CD4-positive, alpha-beta T cell (primary cell): ENCODE data around the gene TRPV6. TPM values are rescaled to one million over a fixed set of nuclear protein-coding genes. Genes with fewer than 3 reads are reported as not detected.

ENCODE experiments used
- ATAC-seq: fragments of 200-7000 bp; cut with Tn5 transposase; one replicate; pipeline ENCODE4 v1.10.0; 2022; ENCODE audit warnings: mild to moderate bottlenecking; ENCODE audit not compliant: poor library complexity
- CTCF ChIA-PET: fragments of 350-600 bp; sonication (Branson Sonifier 250); formaldehyde crosslinking; loops from one replicate; lab custom pipeline; 2021; ENCODE audit warnings: antibody characterized with exemption, inconsistent platforms; lab: Charles Lee
- POLR2A ChIA-PET: fragments of 350-600 bp; sonication (Branson Sonifier 250); formaldehyde crosslinking; loops from one replicate; lab custom pipeline; 2021; ENCODE audit warnings: antibody characterized with exemption, inconsistent platforms; lab: Charles Lee
- DNase-seq, 14 experiments: peaks; one replicate each; pipeline ENCODE4 v3.0.0-alpha.2; 2013 to 2020; ENCODE audit warnings: mixed read lengths in 2 of 14
- H3K27ac ChIP-seq, 2 donors: one replicate each; pipeline versions ENCODE4 v1.5.1 to v1.7.0; 2013; ENCODE audit warnings: low read length in 2 of 2, low read depth in 1 of 2, mild to moderate bottlenecking in 1 of 2
- H3K27me3 ChIP-seq, 2 experiments: 1 replicate in 1 of 2; 2 replicates in 1 of 2; pipeline versions ENCODE4 v1.6.1 to v1.7.0; 2013; ENCODE audit warnings: low read length in 2 of 2, control low read depth in 1 of 2, mild to moderate bottlenecking in 1 of 2, moderate library complexity in 1 of 2; ENCODE audit not compliant: insufficient read depth in 2 of 2, control insufficient read depth in 1 of 2
- H3K36me3 ChIP-seq: one replicate; pipeline ENCODE4 v1.6.1; 2013; ENCODE audit warnings: low read length, control low read depth; ENCODE audit not compliant: insufficient read depth
- H3K4me1 ChIP-seq: one replicate; pipeline ENCODE4 v1.6.1; 2013; ENCODE audit warnings: low read length, control low read depth; ENCODE audit not compliant: insufficient read depth
- H3K4me3 ChIP-seq: one replicate; pipeline ENCODE4 v1.5.1; 2013; ENCODE audit warnings: mild to moderate bottlenecking, low read length, moderate library complexity
- H3K9me3 ChIP-seq, 2 experiments: 1 replicate in 1 of 2; 2 replicates in 1 of 2; pipeline versions ENCODE4 v1.6.1 to v1.7.0; 2013; ENCODE audit warnings: low read length in 2 of 2, mild to moderate bottlenecking in 2 of 2, control low read depth in 1 of 2, moderate library complexity in 1 of 2; ENCODE audit not compliant: control insufficient read depth in 1 of 2, insufficient read depth in 1 of 2
- H3K27ac Mint-ChIP-seq: one replicate; pipeline ENCODE4 v1.8.0; 2020; ENCODE audit warnings: mixed read lengths
- H3K27me3 Mint-ChIP-seq: one replicate; pipeline ENCODE4 v1.8.0; 2021; ENCODE audit warnings: mixed read lengths
- H3K36me3 Mint-ChIP-seq: one replicate; pipeline ENCODE4 v1.8.0; 2021; ENCODE audit warnings: low read depth, mixed read lengths
- H3K4me1 Mint-ChIP-seq: one replicate; pipeline ENCODE4 v1.8.0; 2021; ENCODE audit warnings: low read depth, mixed read lengths
- H3K4me3 Mint-ChIP-seq: one replicate; pipeline ENCODE4 v1.8.0; 2020; ENCODE audit warnings: mild to moderate bottlenecking, mixed read lengths
- H3K9me3 Mint-ChIP-seq: one replicate; pipeline ENCODE4 v1.8.0; 2020; ENCODE audit warnings: mixed read lengths
- CTCF ChIP-seq: fragments of 200-600 bp; IDR thresholded peaks from one replicate; pipeline ENCODE4 v1.8.0; 2022; ENCODE audit warnings: antibody characterized with exemption, mild to moderate bottlenecking
- intact Hi-C, 2 experiments: fragments of 100-400 bp; cut with DNase I in 1 of 2; cut with micrococcal nuclease in 1 of 2; formaldehyde crosslinking; loops; one replicate each; pipeline versions ENCODE4 v1.15.1 to v1.9.0; 2023 to 2025; cut with DNase I, micrococcal nuclease
- total RNA-seq, 174 experiments: library from RNA in 2 of 174; stranded (reverse) in 2 of 174; gene quantifications; one replicate each; pipeline ENCODE4 v1.2.3 and lab custom pipeline; 2021 to 2026

Gene TRPV6
- total RNA-seq, 2 experiments from 2014 or later: not detected

- Histone ChIP-seq H3K4me1 (no peaks in the 10 kb centered on the region), H3K27me3 (no peaks in the 10 kb centered on the region), H3K27ac (no peak overlapping the region), H3K4me3 (no peak overlapping the region), H3K9me3 (no peaks in the 10 kb centered on the region), H3K36me3 (no peaks in the 10 kb centered on the region)
- intact Hi-C loops: no loop called here
- no peak overlapping the region for H3K4me3 Mint-ChIP-seq
- no peaks in the 10 kb centered on the region for H3K36me3 Mint-ChIP-seq
- H3K27ac Mint-ChIP-seq: no peak overlapping the region
- no peaks in the 10 kb centered on the region for H3K9me3 Mint-ChIP-seq
- ChIA-PET CTCF (no interaction called here), POLR2A (no interaction called here)
- no peaks in the 10 kb centered on the region for H3K27me3 Mint-ChIP-seq
- TF ChIP-seq CTCF: no peak
- DNase-seq (no peak), ATAC-seq (no peak)
- no peaks in the 10 kb centered on the region for H3K4me1 Mint-ChIP-seq
These were observed 47.5 kb upstream of the TRPV6 start for GRCh38 chr7:142933092-142933475.

GRCh38 chr7:142932386-142933091, 47.0 kb upstream of the TRPV6 start:
- Histone ChIP-seq H3K27ac (no peak overlapping the region), H3K4me1 (no peaks in the 10 kb centered on the region), H3K36me3 (no peaks in the 10 kb centered on the region), H3K9me3 (no peaks in the 10 kb centered on the region), H3K27me3 (no peaks in the 10 kb centered on the region), H3K4me3 (no peak overlapping the region)
- ATAC-seq (no peak), DNase-seq (no peak)
- Mint-ChIP-seq H3K36me3 (no peaks in the 10 kb centered on the region), H3K27me3 (no peaks in the 10 kb centered on the region), H3K27ac (no peak overlapping the region), H3K4me3 (no peak overlapping the region), H3K9me3 (no peaks in the 10 kb centered on the region), H3K4me1 (no peaks in the 10 kb centered on the region)
- ChIA-PET CTCF (no interaction called here), POLR2A (no interaction called here)
- TF ChIP-seq CTCF: no peak
- intact Hi-C loops: no loop called here

GRCh38 chr7:142930126-142930730, 44.7 kb upstream of the TRPV6 start:
- ATAC-seq: no peak
- H3K4me1 Mint-ChIP-seq: no peaks in the 10 kb centered on the region
- H3K27me3 Mint-ChIP-seq: no peaks in the 10 kb centered on the region
- DNase-seq: no peak
- Histone ChIP-seq H3K27ac (no peak overlapping the region), H3K27me3 (no peaks in the 10 kb centered on the region), H3K9me3 (no peaks in the 10 kb centered on the region), H3K4me3 (no peak overlapping the region), H3K36me3 (no peaks in the 10 kb centered on the region), H3K4me1 (no peaks in the 10 kb centered on the region)
- no peak overlapping the region for H3K27ac Mint-ChIP-seq
- CTCF ChIA-PET: no interaction called here
- intact Hi-C loops: no loop called here
- TF ChIP-seq CTCF: no peak
- H3K36me3 Mint-ChIP-seq: no peaks in the 10 kb centered on the region
- no peak overlapping the region for H3K4me3 Mint-ChIP-seq
- POLR2A ChIA-PET: no interaction called here
- H3K9me3 Mint-ChIP-seq: no peaks in the 10 kb centered on the region
